HepG2 (cell line): Measurements from ENCODE around the gene CAPN9. TPM values are rescaled to one million over a fixed set of nuclear protein-coding genes. Genes with fewer than 3 reads are reported as not detected.

Source experiments
- CC2D1A ChIP-seq: sonication (generic); formaldehyde crosslinking; IDR thresholded peaks from 2 replicates; pipeline ENCODE4 v1.8.1; 2023; ENCODE audit warnings: mild to moderate bottlenecking, missing genetic modification reagents
- ELF3 ChIP-seq: IDR thresholded peaks from 2 replicates; pipeline ENCODE4 v1.6.1; 2016; ENCODE audit warnings: missing genetic modification reagents, missing compliant biosample characterization
- FOSL2 ChIP-seq: sonication (generic); formaldehyde crosslinking; IDR thresholded peaks from 2 replicates; pipeline ENCODE4 v1.4.0; 2020; ENCODE audit warnings: missing genetic modification reagents
- HBP1 ChIP-seq: IDR thresholded peaks from 2 replicates; pipeline ENCODE4 v1.6.1; 2016; ENCODE audit warnings: low read depth, control low read depth
- JARID2 ChIP-seq: sonication (generic); formaldehyde crosslinking; IDR thresholded peaks from 2 replicates; pipeline ENCODE4 v1.8.1; 2023; ENCODE audit warnings: missing genetic modification reagents, inconsistent platforms; ENCODE audit not compliant: insufficient replicate concordance
- KLF12 ChIP-seq: sonication (generic); formaldehyde crosslinking; IDR thresholded peaks from 2 replicates; pipeline ENCODE4 v1.4.0; 2020; ENCODE audit warnings: missing genetic modification reagents, borderline replicate concordance
- KMT2B ChIP-seq: IDR thresholded peaks from 2 replicates; pipeline ENCODE4 v1.6.1; 2016; ENCODE audit warnings: missing genetic modification reagents, missing compliant biosample characterization
- NFE2 ChIP-seq: sonication (generic); formaldehyde crosslinking; IDR thresholded peaks from 2 replicates; pipeline ENCODE4 v1.4.0; 2020; ENCODE audit warnings: missing genetic modification reagents
- SMAD3 ChIP-seq: sonication (generic); formaldehyde crosslinking; IDR thresholded peaks from 2 replicates; pipeline ENCODE4 v1.4.0; 2020; ENCODE audit warnings: missing genetic modification reagents
- SP4 ChIP-seq: sonication (generic); formaldehyde crosslinking; IDR thresholded peaks from 2 replicates; pipeline ENCODE4 v1.8.1; 2023; ENCODE audit warnings: mild to moderate bottlenecking, missing genetic modification reagents
- TAF15 ChIP-seq: fragments of 200-400 bp; formaldehyde crosslinking; IDR thresholded peaks from one replicate; pipeline ENCODE4 v1.6.1; 2018; ENCODE audit warnings: mild to moderate bottlenecking, low read depth, low read length; ENCODE audit not compliant: poor library complexity, severe bottlenecking
- ZBTB10 ChIP-seq: sonication (generic); formaldehyde crosslinking; IDR thresholded peaks from 2 replicates; pipeline ENCODE4 v1.4.0; 2020; ENCODE audit warnings: missing genetic modification reagents, borderline replicate concordance
- ZBTB37 ChIP-seq: sonication (generic); formaldehyde crosslinking; IDR thresholded peaks from 2 replicates; pipeline ENCODE4 v1.4.0; 2020; ENCODE audit warnings: mild to moderate bottlenecking, missing genetic modification reagents
- ZFP1 ChIP-seq: IDR thresholded peaks from 2 replicates; pipeline ENCODE4 v1.6.1; 2016
- ZKSCAN8 ChIP-seq: IDR thresholded peaks from 2 replicates; pipeline ENCODE4 v1.6.1; 2016; ENCODE audit warnings: borderline replicate concordance, missing genetic modification reagents, missing compliant biosample characterization
- ZNF124 ChIP-seq: sonication (generic); formaldehyde crosslinking; IDR thresholded peaks from 2 replicates; pipeline ENCODE4 v1.4.0; 2020; ENCODE audit warnings: missing genetic modification reagents
- ZNF230 ChIP-seq: sonication (generic); formaldehyde crosslinking; IDR thresholded peaks from 2 replicates; pipeline ENCODE4 v1.4.0; 2020; ENCODE audit warnings: mild to moderate bottlenecking, missing genetic modification reagents
- ZNF3 ChIP-seq: IDR thresholded peaks from 2 replicates; pipeline ENCODE4 v1.7.0; 2017; ENCODE audit warnings: inconsistent platforms
- ZNF33B ChIP-seq: sonication (generic); formaldehyde crosslinking; IDR thresholded peaks from 2 replicates; pipeline ENCODE4 v1.5.1; 2020; ENCODE audit warnings: mild to moderate bottlenecking, missing genetic modification reagents
- ZNF446 ChIP-seq: sonication (generic); formaldehyde crosslinking; IDR thresholded peaks from 2 replicates; pipeline ENCODE4 v1.5.0; 2020; ENCODE audit warnings: mild to moderate bottlenecking, missing genetic modification reagents
- ZNF510 ChIP-seq: sonication (generic); formaldehyde crosslinking; IDR thresholded peaks from 2 replicates; pipeline ENCODE4 v1.4.0; 2020; ENCODE audit warnings: low read depth, mild to moderate bottlenecking, missing genetic modification reagents
- ZNF670 ChIP-seq: sonication (generic); formaldehyde crosslinking; IDR thresholded peaks from 2 replicates; pipeline ENCODE4 v1.8.0; 2022; ENCODE audit warnings: mild to moderate bottlenecking, missing genetic modification reagents, borderline replicate concordance
- ZNF709 ChIP-seq: sonication (generic); formaldehyde crosslinking; IDR thresholded peaks from 2 replicates; pipeline ENCODE4 v1.5.0; 2020; ENCODE audit warnings: mild to moderate bottlenecking, missing genetic modification reagents
- ZNF879 ChIP-seq: sonication (generic); formaldehyde crosslinking; IDR thresholded peaks from 2 replicates; pipeline ENCODE4 v1.8.1; 2023; ENCODE audit warnings: missing genetic modification reagents
- ZSCAN30 ChIP-seq: sonication (generic); formaldehyde crosslinking; IDR thresholded peaks from 2 replicates; pipeline ENCODE4 v1.5.0; 2020; ENCODE audit warnings: mild to moderate bottlenecking, missing genetic modification reagents
- polyA plus RNA-seq, 8 experiments: library from polyadenylated mRNA; depleted of rRNA in 3 of 8; stranded (reverse) in 7 of 8; unstranded in 1 of 8; fragments of >200 nt; fragmentation: Illumina TruSeq in 4 of 8; extraction: Trizol in 4 of 8; gene quantifications; 2 replicates each; pipeline versions ENCODE4 v1.2.1 to v1.2.3, GENCODE V29; 2011 to 2016; ENCODE audit warnings: low read depth in 4 of 8, missing spikeins in 1 of 8, mixed read lengths in 1 of 8; ENCODE audit not compliant: insufficient read depth in 1 of 8
- total RNA-seq, 5 experiments: library from RNA; depleted of rRNA; stranded (reverse); fragments of >200 nt; fragmentation: Illumina TruSeq; extraction: Trizol; gene quantifications; 2 replicates each; pipeline ENCODE4 v1.2.3, GENCODE V29; 2016; ENCODE audit warnings: low read depth in 1 of 5

The CAPN9 gene
- total and polyA plus RNA-seq, 2 of the 13 experiments (the other 11 are each of a cell fraction or from before 2014, with no cell fraction given): 0.04 to 0.31 TPM

- TF ChIP-seq ZBTB10 (CRISPR knock-in tag) (no peak), ZKSCAN8 (CRISPR knock-in tag) (no peak), SP4 (CRISPR knock-in tag) (no peak), ZNF33B (CRISPR knock-in tag) (no peak), ZNF3 (CRISPR knock-in tag) (no peak), ZNF879 (CRISPR knock-in tag) (no peak), ZSCAN30 (CRISPR knock-in tag) (no peak), ZNF446 (CRISPR knock-in tag) (no peak), CC2D1A (CRISPR knock-in tag) (no peak), ZNF670 (no peak), ZNF124 (CRISPR knock-in tag) (no peak), FOSL2 (CRISPR knock-in tag) (no peak; the same call in 1 of the 2 replicates), ZBTB37 (no peak), ZFP1 (CRISPR knock-in tag) (no peak), ZNF510 (CRISPR knock-in tag) (no peak), HBP1 (no peak), KMT2B (no peak), KLF12 (CRISPR knock-in tag) (no peak), ZNF230 (CRISPR knock-in tag) (peak; percentile 44; the same call in 1 of the 2 replicates), TAF15 (no peak), NFE2 (CRISPR knock-in tag) (no peak), ZNF709 (no peak), ELF3 (CRISPR knock-in tag) (no peak), SMAD3 (CRISPR knock-in tag) (no peak), JARID2 (no peak)
These were observed 13.2 kb downstream of the CAPN9 start (continued) for GRCh38 chr1:230760360-230760827.
